K562 (cell line): ENCODE data around the gene RTCB. TPM values are rescaled to one million over a fixed set of nuclear protein-coding genes. Genes with fewer than 3 reads are reported as not detected.

ENCODE experiments used
- ATAC-seq: fragments of 200-7000 bp; cut with Tn5 transposase; 3 replicates; pipeline ENCODE4 v1.9.1; 2020; ENCODE audit warnings: moderate library complexity
- BruUV-seq: library from RNA; stranded (reverse); fragments of 400-500 nt; replicated peaks from 2 replicates; lab custom pipeline; 2021; lab: Mats Ljungman, UMichigan
- CTCF ChIA-PET: fragments of 300-600 bp; formaldehyde crosslinking; extraction: SDS; loops from one replicate; lab custom pipeline; 2021; ENCODE audit warnings: low intra/inter-chr PET ratio; lab: Yijun Ruan, JAX
- POLR2A ChIA-PET: fragments of 300-600, 350-650 bp; sonication (Branson Sonifier 250); formaldehyde crosslinking; extraction: SDS; loops from one replicate; lab custom pipeline; 2021; ENCODE audit warnings: antibody characterized with exemption, inconsistent platforms; lab: Yijun Ruan, JAX
- DNase-seq, 4 experiments: peaks; one replicate each; pipeline versions ENCODE4 v3.0.0 to v3.0.0-alpha.2; 2011 to 2018; ENCODE audit warnings: low spot score in 3 of 4, mixed read lengths in 3 of 4; ENCODE audit errors: extremely low read depth in 1 of 4
- FAIRE-seq: peaks from 2 replicates; lab custom pipeline; 2011; peaks lifted over from hg19 to GRCh38; lab: Jason Lieb, UNC
- H2AFZ ChIP-seq: 2 replicates; pipeline ENCODE4 v1.6.0; 2011; ENCODE audit warnings: low read depth, low read length, control low read depth, inconsistent platforms
- H3K27ac ChIP-seq: fragments of 200-600 bp; 3 replicates; pipeline ENCODE4 v1.8.0; 2011; ENCODE audit warnings: low read depth, mild to moderate bottlenecking, control low read depth, inconsistent platforms, low read length, moderate library complexity, mixed read lengths; ENCODE audit errors: extremely low read depth
- H3K27me3 ChIP-seq, 2 experiments: fragments of 300-600 bp in 1 of 2; 2 replicates in 1 of 2; 3 replicates in 1 of 2; pipeline versions ENCODE4 v1.6.0 to v1.8.0; 2011; ENCODE audit warnings: inconsistent platforms in 2 of 2, low read length in 2 of 2, mild to moderate bottlenecking in 1 of 2, mixed read lengths in 1 of 2, moderate library complexity in 1 of 2; ENCODE audit not compliant: control insufficient read depth in 2 of 2, insufficient read depth in 2 of 2
- H3K36me3 ChIP-seq: fragments of 300-600 bp; 3 replicates; pipeline ENCODE4 v1.8.0; 2011; ENCODE audit warnings: mild to moderate bottlenecking, low read length, inconsistent platforms; ENCODE audit not compliant: control insufficient read depth, insufficient read depth
- H3K4me1 ChIP-seq, 2 experiments: fragments of 200-600 bp in 1 of 2; replicated peaks in 1 of 2; 2 replicates in 1 of 2; 3 replicates in 1 of 2; pipeline versions ENCODE4 v1.5.1 to v1.8.0; 2011; ENCODE audit warnings: inconsistent platforms in 2 of 2, low read length in 2 of 2, mild to moderate bottlenecking in 1 of 2, mixed read lengths in 1 of 2, moderate library complexity in 1 of 2; ENCODE audit not compliant: control insufficient read depth in 2 of 2, insufficient read depth in 2 of 2
- H3K4me2 ChIP-seq: 2 replicates; pipeline ENCODE4 v1.6.1; 2011; ENCODE audit warnings: low read length, control low read depth, inconsistent platforms, mixed read lengths; ENCODE audit not compliant: insufficient read depth
- H3K4me3 ChIP-seq: fragments of 200-600 bp; sonication (generic), shearing (Covaris generic); 2 replicates; pipeline ENCODE4 v1.5.1; 2016; ENCODE audit warnings: control low read depth, inconsistent platforms
- H3K79me2 ChIP-seq: fragments of 200-600 bp; 3 replicates; pipeline ENCODE4 v1.8.0; 2011; ENCODE audit warnings: low read length, inconsistent platforms; ENCODE audit not compliant: control insufficient read depth, insufficient read depth
- H3K9ac ChIP-seq, 2 experiments: 2 replicates each; pipeline versions ENCODE4 v1.6.0 to v1.6.1; 2011; ENCODE audit warnings: low read depth in 2 of 2, low read length in 2 of 2, control low read depth in 1 of 2, inconsistent platforms in 1 of 2, mild to moderate bottlenecking in 1 of 2, mixed read lengths in 1 of 2; ENCODE audit not compliant: insufficient read depth in 1 of 2
- H3K9me1 ChIP-seq: one replicate; pipeline ENCODE4 v1.6.0; 2011; ENCODE audit warnings: inconsistent platforms, mild to moderate bottlenecking, low read length, moderate library complexity; ENCODE audit not compliant: control insufficient read depth, insufficient read depth
- H3K9me3 ChIP-seq: replicated peaks from 2 replicates; pipeline ENCODE4 v1.5.1; 2011; ENCODE audit warnings: low read depth, low read length, inconsistent platforms; ENCODE audit not compliant: control insufficient read depth, insufficient read depth
- H4K20me1 ChIP-seq: replicated peaks from 2 replicates; pipeline ENCODE4 v1.6.1; 2011; ENCODE audit warnings: low read length, inconsistent platforms, mixed read lengths; ENCODE audit not compliant: control insufficient read depth, insufficient read depth
- DMBX1 ChIP-seq: fragments of 250-450 bp; sonication (Bioruptor Pico); IDR thresholded peaks from 2 replicates; pipeline ENCODE4 v1.8.0; 2022; ENCODE audit warnings: inconsistent platforms, mild to moderate bottlenecking, moderate library complexity, borderline replicate concordance
- FOXK1 ChIP-seq: sonication (generic); formaldehyde crosslinking; IDR thresholded peaks from 2 replicates; pipeline ENCODE4 v1.8.0; 2022; ENCODE audit warnings: missing genetic modification reagents, mild to moderate bottlenecking, borderline replicate concordance
- FOXK2 ChIP-seq, 2 experiments: fragments of 450-650 bp; IDR thresholded peaks in 1 of 2; conservative IDR thresholded peaks in 1 of 2; 2 replicates each; pipeline ENCODE4 v1.6.1; 2016; ENCODE audit warnings: low read depth in 2 of 2, mild to moderate bottlenecking in 1 of 2
- PCBP2 ChIP-seq: fragments of 200-400 bp; formaldehyde crosslinking; IDR thresholded peaks from 2 replicates; pipeline ENCODE4 v1.6.1; 2018; ENCODE audit warnings: low read length, low read depth, mild to moderate bottlenecking, moderate library complexity; ENCODE audit not compliant: poor library complexity, severe bottlenecking
- PPARD ChIP-seq: fragments of 250-450 bp; sonication (Bioruptor Pico); IDR thresholded peaks from 2 replicates; pipeline ENCODE4 v1.8.0; 2022; ENCODE audit warnings: inconsistent platforms, mild to moderate bottlenecking, moderate library complexity
- PRDM10 ChIP-seq: fragments of 450-650 bp; IDR thresholded peaks from 2 replicates; pipeline ENCODE4 v1.6.1; 2018; ENCODE audit not compliant: partially characterized antibody
- SMAD2 ChIP-seq: fragments of 150-350 bp; IDR thresholded peaks from 2 replicates; pipeline ENCODE4 v1.6.1; 2014; ENCODE audit warnings: low read depth, mild to moderate bottlenecking, low read length
- ZNF766 ChIP-seq: fragments of 200-800 bp; sonication (Bioruptor generic); conservative IDR thresholded peaks from 2 replicates; pipeline ENCODE4 v1.6.1; 2016; ENCODE audit warnings: missing genetic modification characterization, missing compliant biosample characterization
- WGBS: fragments of 100-300 bp; shearing (Covaris generic); methylation state at CpG from one replicate; pipeline ENCODE4 v1.1.6; 2016; ENCODE audit warnings: low coverage, mixed read lengths; ENCODE audit not compliant: insufficient coverage; ENCODE audit errors: missing lambda C conversion rate; 5-methylcytosine and 5-hydroxymethylcytosine counted together
- in situ Hi-C: fragments of 300-500 bp; cut with MboI; formaldehyde crosslinking; loops from 4 replicates; pipeline ENCODE4 v1.15.0; 2018; ENCODE audit warnings: inconsistent platforms, mixed read lengths
- intact Hi-C: fragments of 100-400 bp; cut with micrococcal nuclease; formaldehyde crosslinking; loops from 2 replicates; pipeline ENCODE4 v1.14.2; 2022
- polyA plus RNA-seq, 8 experiments: library from polyadenylated mRNA; depleted of rRNA in 4 of 8; stranded (reverse) in 5 of 8; unstranded in 3 of 8; fragments of >200 nt; fragmentation: Nextera tagmentation in 2 of 8; fragmentation: Illumina TruSeq in 1 of 8; extraction: Ambion mirVana in 2 of 8; extraction: Trizol in 1 of 8; gene quantifications; 2 replicates each; pipeline versions ENCODE4 v1.2.1 to v1.2.3, GENCODE V29; 2011 to 2014; ENCODE audit warnings: inconsistent platforms in 1 of 8, missing spikeins in 1 of 8
- total RNA-seq, 7 experiments: library from RNA; depleted of rRNA in 6 of 7; stranded (reverse); fragments of >200 nt in 6 of 7; fragmentation: Illumina TruSeq in 2 of 7; extraction: Trizol in 2 of 7; gene quantifications; 2 replicates each; pipeline versions ENCODE4 v1.2.1 to v1.2.3, GENCODE V29; 2011 to 2021; ENCODE audit warnings: low replicate concordance in 1 of 7
- TF ChIP-seq, protein P1 (sequence below): IDR thresholded peaks from 2 replicates; pipeline ENCODE4 v1.6.1; 2016; ENCODE audit warnings: missing genetic modification characterization, missing compliant biosample characterization

RTCB gene
- total and polyA plus RNA-seq, 9 of the 15 experiments (the other 6 are each of a cell fraction or from before 2014, with no cell fraction given): 80.3 to 269 (median 92.3) TPM

- DNase-seq (peak in 2 of 4 experiments; percentile 10 to 15), ATAC-seq (peak; percentile 56), FAIRE-seq (peak; percentile 26)
- peaks cover 34% of the 10 kb centered on the region; the same call in 2 of the 3 replicates for H3K36me3 ChIP-seq
- no peak for TF ChIP-seq PCBP2
- no peak for TF ChIP-seq FOXK1 (CRISPR knock-in tag)
- TF ChIP-seq PPARD (CRISPR knock-in tag): no peak
- no peak for TF ChIP-seq PRDM10
- TF ChIP-seq, protein P1, sequence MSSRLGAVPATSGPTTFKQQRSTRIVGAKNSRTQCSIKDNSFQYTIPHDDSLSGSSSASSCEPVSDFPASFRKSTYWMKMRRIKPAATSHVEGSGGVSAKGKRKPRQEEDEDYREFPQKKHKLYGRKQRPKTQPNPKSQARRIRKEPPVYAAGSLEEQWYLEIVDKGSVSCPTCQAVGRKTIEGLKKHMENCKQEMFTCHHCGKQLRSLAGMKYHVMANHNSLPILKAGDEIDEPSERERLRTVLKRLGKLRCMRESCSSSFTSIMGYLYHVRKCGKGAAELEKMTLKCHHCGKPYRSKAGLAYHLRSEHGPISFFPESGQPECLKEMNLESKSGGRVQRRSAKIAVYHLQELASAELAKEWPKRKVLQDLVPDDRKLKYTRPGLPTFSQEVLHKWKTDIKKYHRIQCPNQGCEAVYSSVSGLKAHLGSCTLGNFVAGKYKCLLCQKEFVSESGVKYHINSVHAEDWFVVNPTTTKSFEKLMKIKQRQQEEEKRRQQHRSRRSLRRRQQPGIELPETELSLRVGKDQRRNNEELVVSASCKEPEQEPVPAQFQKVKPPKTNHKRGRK (tag): no peak
- no peak for TF ChIP-seq ZNF766 (CRISPR knock-in tag)
- TF ChIP-seq SMAD2: no peak
- TF ChIP-seq FOXK2 (conservative IDR thresholded peaks at IDR 0.05 in 1 of 2, IDR thresholded peaks at IDR 0.05 in 1 of 2; ENCODE audit: low read depth in 2 of 2): no peak
- no peak for TF ChIP-seq DMBX1 (CRISPR knock-in tag)
- ChIA-PET POLR2A (interaction anchor here (0.6 to 0.9 kb wide), 2 partner anchors 17 to 394 kb away, joined by 3 to 4 read pairs; no protein-coding TSS in a partner anchor), CTCF (no interaction called here)
- no peaks in the 10 kb centered on the region for H3K9me3 ChIP-seq
- H2AFZ ChIP-seq: peak overlapping the region; percentile 96
- H4K20me1 ChIP-seq: no peaks in the 10 kb centered on the region; the same call in 1 of the 2 replicates
- under 1% methylated on average over 12 of the region's 12 CpGs for WGBS
- H3K4me2 ChIP-seq: peak overlapping the region; percentile 82
- H3K27ac ChIP-seq: peak overlapping the region; percentile 72
- no peaks in the 10 kb centered on the region for H3K9me1 ChIP-seq
- H3K79me2 ChIP-seq: peaks cover 35% of the 10 kb centered on the region
- intact Hi-C loops (loop anchor here (5.0 kb wide), 1 partner anchor 61 kb away; the partner anchor contains the start of gene FBXO7), in situ Hi-C loops (no loop called here)
- H3K27me3 ChIP-seq: no peaks in the 10 kb centered on the region
- no TSS peak for BruUV-seq
- H3K4me1 ChIP-seq: peaks cover 9 to 10% of the 10 kb centered on the region in 2 experiments; a peak in 3 of 5 replicates
- peak overlapping the region; percentile 83 to 94 for H3K9ac ChIP-seq
- peak overlapping the region; percentile 75 for H3K4me3 ChIP-seq
Measured at GRCh38 chr22:32411402-32411801, 645 bp downstream of the RTCB start.
